MM.1S (cell line): ENCODE data around the gene GAK.

ENCODE experiments used
- EZH2 ChIP-seq: fragments of 300-600 bp; sonication (generic); optimal IDR thresholded peaks from 2 replicates; pipeline ENCODE3; 2017; ENCODE audit warnings: low read depth, mild to moderate bottlenecking, antibody characterized with exemption, low read length, mixed read lengths
- TF ChIP-seq, protein P1 (sequence below): fragments of 300-600 bp; sonication (generic); IDR thresholded peaks from 2 replicates; pipeline ENCODE4 v1.5.1; 2016; ENCODE audit warnings: antibody characterized with exemption, low read length, mixed read lengths

- TF ChIP-seq, protein P1, sequence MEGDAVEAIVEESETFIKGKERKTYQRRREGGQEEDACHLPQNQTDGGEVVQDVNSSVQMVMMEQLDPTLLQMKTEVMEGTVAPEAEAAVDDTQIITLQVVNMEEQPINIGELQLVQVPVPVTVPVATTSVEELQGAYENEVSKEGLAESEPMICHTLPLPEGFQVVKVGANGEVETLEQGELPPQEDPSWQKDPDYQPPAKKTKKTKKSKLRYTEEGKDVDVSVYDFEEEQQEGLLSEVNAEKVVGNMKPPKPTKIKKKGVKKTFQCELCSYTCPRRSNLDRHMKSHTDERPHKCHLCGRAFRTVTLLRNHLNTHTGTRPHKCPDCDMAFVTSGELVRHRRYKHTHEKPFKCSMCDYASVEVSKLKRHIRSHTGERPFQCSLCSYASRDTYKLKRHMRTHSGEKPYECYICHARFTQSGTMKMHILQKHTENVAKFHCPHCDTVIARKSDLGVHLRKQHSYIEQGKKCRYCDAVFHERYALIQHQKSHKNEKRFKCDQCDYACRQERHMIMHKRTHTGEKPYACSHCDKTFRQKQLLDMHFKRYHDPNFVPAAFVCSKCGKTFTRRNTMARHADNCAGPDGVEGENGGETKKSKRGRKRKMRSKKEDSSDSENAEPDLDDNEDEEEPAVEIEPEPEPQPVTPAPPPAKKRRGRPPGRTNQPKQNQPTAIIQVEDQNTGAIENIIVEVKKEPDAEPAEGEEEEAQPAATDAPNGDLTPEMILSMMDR, result no peak
- TF ChIP-seq EZH2, result no peak
These were observed 116.5 kb downstream of the GAK start for GRCh38 chr4:815464-816146.
